ENCODE data around the gene IGF2BP2.
"Not testable (repeated sequence)": the region's sequence is repeated elsewhere in the genome, so short reads cannot be mapped to it uniquely, and the experiment has no call there.

IGF2BP2 gene

DNA sequence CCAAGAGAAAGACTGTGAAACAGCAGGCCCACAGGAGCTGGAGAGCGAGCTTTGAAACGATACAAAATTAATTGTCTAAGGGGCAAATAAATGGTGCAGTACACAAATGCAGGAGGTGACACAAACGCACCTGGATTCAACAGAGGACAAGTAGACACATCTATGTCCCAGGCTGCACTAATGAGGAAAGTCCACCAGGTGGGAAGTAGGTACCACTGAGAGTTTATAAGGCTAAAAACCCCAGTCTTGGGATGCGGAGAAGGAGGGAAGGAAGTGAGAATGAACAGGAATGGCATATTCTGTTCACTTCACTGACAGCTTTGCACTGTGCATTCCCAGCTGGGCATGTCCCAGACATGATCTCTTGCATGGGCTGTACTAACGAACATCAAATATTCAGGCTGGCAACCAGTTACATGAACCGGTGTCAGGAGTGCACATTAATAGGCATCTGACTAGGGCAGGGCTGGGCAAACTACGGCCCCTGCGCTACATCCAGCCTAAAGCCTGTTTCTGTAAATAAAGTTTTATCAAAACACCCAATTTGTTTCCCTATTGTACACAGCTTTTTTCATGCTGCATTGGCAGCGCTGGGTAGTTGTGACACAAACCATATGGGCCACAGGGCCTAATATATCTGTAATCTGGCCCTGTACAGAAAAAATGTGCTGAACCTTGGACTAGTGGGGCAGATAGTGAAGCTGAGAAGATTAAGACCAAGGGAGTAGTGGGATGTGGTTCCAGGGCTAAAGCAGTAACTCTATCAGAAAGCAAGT, 107.0 kb downstream of the IGF2BP2 start:
- no peak for FAIRE-seq
- no peak for DNase-seq (ENCODE audit: insufficient read length, low spot score)

- no peak for FAIRE-seq
Observed at GRCh38 chr3:185717121-185717520, 107.7 kb downstream of the IGF2BP2 start.

DNA sequence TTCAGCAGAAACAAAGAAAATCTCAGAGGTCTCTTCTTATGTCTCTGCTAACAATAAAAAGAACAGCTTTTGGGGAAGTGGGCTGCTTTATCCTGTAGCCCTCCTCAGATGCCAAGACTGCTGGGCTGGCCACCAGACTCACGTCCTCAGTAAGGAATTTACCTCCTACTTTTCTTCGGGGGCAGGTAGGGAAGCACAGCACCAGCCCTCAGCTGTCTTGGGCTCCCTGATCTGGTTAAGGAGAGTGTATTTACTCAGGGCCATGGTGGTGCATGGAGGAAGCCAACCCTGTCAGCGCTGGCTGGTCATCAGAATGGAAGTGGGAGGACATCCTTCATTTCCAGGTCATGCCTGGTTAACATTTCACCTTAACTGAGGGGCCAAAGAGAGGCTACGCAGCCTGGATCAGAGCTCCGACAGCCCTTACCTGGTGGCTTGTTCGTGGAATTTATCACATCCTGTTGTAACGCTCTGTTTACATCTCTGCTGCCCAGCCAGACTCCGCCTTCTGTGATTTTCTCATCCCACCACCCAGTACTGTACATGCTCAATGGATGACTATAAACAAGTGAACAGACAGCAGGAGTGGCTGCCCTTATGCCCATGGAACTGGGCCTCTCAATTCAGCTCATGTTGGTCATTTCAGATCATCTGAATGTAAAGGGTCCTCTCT, 108.3 kb downstream of the IGF2BP2 start:
- FAIRE-seq = no peak
- no peak for DNase-seq (ENCODE audit: insufficient read length, low spot score)

More at GRCh38 chr3:185717121-185717520, 107.7 kb downstream of the IGF2BP2 start:
- DNase-seq (ENCODE audit: insufficient read length, low spot score) = peak; percentile 51

DNA sequence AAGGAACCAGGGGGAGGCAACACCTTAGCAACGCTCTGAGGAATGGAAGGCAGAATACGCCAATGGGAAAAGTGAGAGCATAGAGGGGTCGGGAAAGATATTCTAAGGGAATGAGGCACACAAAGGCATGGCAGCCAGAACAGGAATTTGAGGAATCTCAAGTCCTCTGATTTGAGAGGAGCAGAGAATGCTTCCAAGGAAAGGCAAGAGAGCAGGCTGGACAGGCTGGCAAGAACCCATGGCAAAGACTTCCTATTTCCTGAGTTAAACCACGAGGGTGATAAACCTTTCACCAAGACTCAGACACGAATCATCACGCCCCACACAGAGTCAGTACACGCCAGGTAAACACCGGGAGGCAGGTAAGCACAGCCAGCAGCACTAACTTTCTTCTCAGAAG, 109.8 kb downstream of the IGF2BP2 start:
- DNase-seq (ENCODE audit: insufficient read length, low spot score) = peak; percentile 41
- FAIRE-seq = peak; percentile 40

- no peak for FAIRE-seq
Observed at GRCh38 chr3:185714085-185714484, 110.8 kb downstream of the IGF2BP2 start.

GRCh38 chr3:185713015-185713414, 111.8 kb downstream of the IGF2BP2 start:
- DNase-seq (ENCODE audit: insufficient read length, low spot score) (no peak), FAIRE-seq (peak; percentile 4)

More at GRCh38 chr3:185714085-185714484, 110.8 kb downstream of the IGF2BP2 start:
- DNase-seq (ENCODE audit: insufficient read length, low spot score) = no peak

DNA sequence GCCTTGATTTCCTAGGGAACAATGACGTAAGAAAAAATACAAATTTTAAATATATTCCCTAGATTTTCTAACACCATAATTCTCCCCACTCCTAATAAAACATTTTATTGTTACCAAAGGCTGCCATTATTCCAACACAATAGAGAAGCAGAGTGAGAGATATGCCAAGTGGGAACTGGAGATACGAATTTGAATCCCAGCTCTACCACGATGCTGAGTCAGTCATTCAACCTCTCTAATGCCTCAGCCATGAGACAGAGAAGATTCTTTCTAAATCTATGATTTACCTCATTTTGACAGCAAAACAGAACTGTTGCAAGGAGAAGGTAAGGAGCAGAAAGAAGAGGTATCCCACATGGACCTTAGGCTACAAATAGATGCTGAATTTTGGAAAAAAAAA, 112.5 kb downstream of the IGF2BP2 start:
- no peak for FAIRE-seq
- no peak for DNase-seq (ENCODE audit: insufficient read length, low spot score)

- FAIRE-seq (no peak), DNase-seq (ENCODE audit: insufficient read length, low spot score) (no peak)
Observed at GRCh38 chr3:185711255-185711870, 113.5 kb downstream of the IGF2BP2 start.

DNA sequence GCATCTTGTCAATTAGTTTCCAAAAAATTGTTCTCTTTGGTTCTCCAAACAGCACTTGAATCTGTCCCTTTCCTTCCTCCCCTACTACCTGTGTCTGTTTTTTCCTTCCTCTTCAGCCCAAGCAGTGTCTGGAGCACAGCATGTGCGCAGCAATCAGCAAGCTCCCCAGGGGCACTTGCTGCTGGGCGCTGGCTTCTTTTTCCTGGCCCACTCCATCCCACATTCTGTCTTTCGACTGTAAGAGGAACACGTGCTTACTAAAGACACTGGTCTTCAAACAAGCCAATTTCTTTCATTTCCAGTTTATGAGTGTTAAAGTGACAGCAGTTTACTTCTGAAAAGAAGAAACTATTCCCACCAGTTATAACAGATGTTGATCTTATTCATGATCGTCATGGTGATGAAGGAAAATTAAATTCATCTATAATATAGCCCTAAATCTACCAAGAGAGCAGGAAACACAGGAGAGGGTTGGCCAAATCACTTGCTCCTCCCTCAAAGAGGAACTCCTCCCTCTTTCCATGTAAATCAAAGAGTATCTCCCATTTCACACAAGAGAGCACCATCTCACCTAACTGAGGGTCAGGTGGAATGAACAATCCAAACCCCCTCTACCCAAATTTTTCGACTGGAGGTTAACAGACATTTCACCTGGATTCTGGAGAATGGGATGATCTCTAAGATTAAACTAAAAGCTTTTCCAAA, 115.4 kb downstream of the IGF2BP2 start:
- FAIRE-seq = no peak
- no peak for DNase-seq (ENCODE audit: insufficient read length, low spot score)

- no peak for DNase-seq (ENCODE audit: insufficient read length, low spot score)
- FAIRE-seq = no peak
Observed at GRCh38 chr3:185708392-185708791, 116.5 kb downstream of the IGF2BP2 start.

GRCh38 chr3:185705498-185705897, 119.3 kb downstream of the IGF2BP2 start:
- FAIRE-seq (no peak), DNase-seq (ENCODE audit: insufficient read length, low spot score) (no peak)

GRCh38 chr3:185702262-185703225, 122.3 kb downstream of the IGF2BP2 start:
- DNase-seq (ENCODE audit: insufficient read length, low spot score) (no peak), FAIRE-seq (no peak)

DNA sequence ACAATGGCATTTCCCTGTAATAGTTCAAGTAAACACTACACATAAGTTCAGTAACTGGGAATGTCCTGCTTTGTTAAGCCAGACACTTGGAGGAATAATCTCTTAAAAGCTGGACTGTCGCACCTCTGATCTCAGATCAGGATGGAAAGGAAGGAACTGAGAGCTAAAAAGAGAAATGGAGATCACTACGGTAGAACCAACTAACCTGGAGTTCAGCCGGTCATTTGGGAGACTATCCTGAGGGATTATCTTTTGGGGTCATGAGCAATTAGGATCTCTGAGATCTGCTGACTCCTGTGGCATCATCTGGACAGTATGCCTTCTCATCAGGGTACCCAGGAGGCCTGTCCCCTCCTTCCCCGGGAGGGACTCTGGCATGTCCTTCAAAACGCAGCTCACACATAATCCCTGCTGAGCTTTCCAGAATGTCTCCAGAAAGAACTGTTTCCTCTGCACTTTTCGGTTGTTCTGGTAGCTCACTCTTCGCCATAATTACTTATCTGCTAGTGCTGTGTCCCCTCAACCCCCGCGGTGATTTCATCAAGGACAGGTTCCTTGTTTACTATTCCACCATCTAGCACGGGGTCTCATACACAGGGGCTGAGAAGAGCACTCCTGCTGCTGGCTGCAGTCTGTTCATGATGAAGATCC, 123.1 kb downstream of the IGF2BP2 start:
- FAIRE-seq (no peak), DNase-seq (ENCODE audit: insufficient read length, low spot score) (no peak)

DNA sequence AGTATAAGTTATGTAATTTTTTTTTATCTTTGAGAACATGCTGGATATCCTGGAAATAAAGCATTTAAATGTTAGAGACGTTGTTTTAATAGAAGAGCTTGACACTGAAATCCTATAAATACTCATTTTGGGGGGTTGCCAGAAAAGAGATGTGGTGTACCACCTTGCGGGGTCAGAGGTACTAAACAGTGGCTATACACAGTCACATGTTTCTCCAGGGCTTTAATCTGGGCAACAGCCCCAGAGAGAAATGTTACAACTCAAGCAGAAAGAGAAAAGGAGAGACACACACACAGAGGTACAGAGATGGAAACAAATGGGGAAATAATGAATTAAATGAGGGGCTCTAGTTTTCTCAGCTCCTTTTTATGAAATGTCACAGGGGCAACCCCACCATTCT, 124.9 kb downstream of the IGF2BP2 start:
- DNase-seq (ENCODE audit: insufficient read length, low spot score) (no peak), FAIRE-seq (no peak)

- not testable (repeated sequence) for FAIRE-seq; DNase-seq (ENCODE audit: insufficient read length, low spot score)
Observed at GRCh38 chr3:185697228-185697627, 127.6 kb downstream of the IGF2BP2 start.

- DNase-seq (ENCODE audit: insufficient read length, low spot score) = no peak
Observed at GRCh38 chr3:185696039-185696438, 128.8 kb downstream of the IGF2BP2 start.

GRCh38 chr3:185693985-185694653, 130.7 kb downstream of the IGF2BP2 start:
- DNase-seq (ENCODE audit: insufficient read length, low spot score) (no peak), FAIRE-seq (no peak)

More at GRCh38 chr3:185696039-185696438, 128.8 kb downstream of the IGF2BP2 start:
- no peak for FAIRE-seq

GRCh38 chr3:185691622-185692021, 133.2 kb downstream of the IGF2BP2 start:
- no peak for DNase-seq (ENCODE audit: insufficient read length, low spot score)
- no peak for FAIRE-seq
